Transverse colon (tissue), 4 donors: Measurements from ENCODE around the gene RELN. TPM values are rescaled to one million over a fixed set of nuclear protein-coding genes. Genes with fewer than 3 reads are reported as not detected.

Experiments used
- DNase-seq: peaks from one replicate; pipeline ENCODE4 v3.0.0-alpha.2; 2019
- H3K27ac ChIP-seq, 4 donors: fragments of 200-600 bp; sonication (generic); 2 replicates each; pipeline ENCODE4 v1.5.1; 2016 to 2018; ENCODE audit warnings: inconsistent platforms in 4 of 4
- H3K27me3 ChIP-seq: fragments of 200-600 bp; sonication (generic); 2 replicates; pipeline ENCODE4 v1.5.1; 2017; ENCODE audit warnings: inconsistent platforms
- H3K36me3 ChIP-seq, 4 donors: fragments of 200-600 bp; sonication (generic); 2 replicates each; pipeline ENCODE4 v1.5.1; 2017 to 2019; ENCODE audit warnings: inconsistent platforms in 4 of 4
- H3K4me1 ChIP-seq, 4 donors: fragments of 200-600 bp; sonication (generic); 2 replicates each; pipeline ENCODE4 v1.5.1; 2017 to 2020; ENCODE audit warnings: inconsistent platforms in 4 of 4
- H3K4me3 ChIP-seq, 4 donors: fragments of 200-600 bp; sonication (generic); 1 replicate in 1 of 4; 2 replicates in 3 of 4; pipeline versions ENCODE4 v1.5.1 to v1.6.1; 2017 to 2019; ENCODE audit warnings: inconsistent platforms in 4 of 4
- H3K9me3 ChIP-seq, 2 donors: fragments of 200-600 bp; sonication (generic); 2 replicates each; pipeline ENCODE4 v1.5.1; 2017 to 2019; ENCODE audit warnings: inconsistent platforms in 2 of 2
- CTCF ChIP-seq, 5 experiments: fragments of 200-600 bp in 3 of 5; fragments of 450-650 bp in 2 of 5; sonication (generic) in 3 of 5; IDR thresholded peaks; 1 replicate in 2 of 5; 2 replicates in 3 of 5; pipeline ENCODE4 v1.5.1; 2016 to 2017; ENCODE audit warnings: antibody characterized with exemption in 5 of 5, inconsistent platforms in 3 of 5, mild to moderate bottlenecking in 2 of 5, moderate library complexity in 1 of 5
- EP300 ChIP-seq: sonication (generic); formaldehyde crosslinking; IDR thresholded peaks from one replicate; pipeline ENCODE4 v1.6.1; 2017; ENCODE audit warnings: antibody characterized with exemption, low read depth
- POLR2A ChIP-seq: fragments of 450-650 bp; IDR thresholded peaks from one replicate; pipeline ENCODE4 v1.6.1; 2016; ENCODE audit warnings: antibody characterized with exemption, mild to moderate bottlenecking, moderate library complexity
- POLR2AphosphoS5 ChIP-seq, 3 donors: sonication (generic); formaldehyde crosslinking; IDR thresholded peaks; one replicate each; pipeline ENCODE4 v1.6.1; 2016; ENCODE audit warnings: antibody characterized with exemption in 3 of 3
- WGBS, 2 donors: methylation state at CpG; one replicate each; pipeline ENCODE4 v1.1.5; 2018; ENCODE audit warnings: low coverage in 1 of 2; 5-methylcytosine and 5-hydroxymethylcytosine counted together
- in situ Hi-C, 4 donors: fragments of 200-750 bp; cut with MboI; loops; one replicate each; pipeline versions ENCODE4 v1.15.0 to v1.15.1; 2017; ENCODE audit warnings: low sequenced_read_pairs in 3 of 4, low pct_ligation_motif_present in 1 of 4, low pct_unique_long_range_greater_than_20kb in 1 of 4
- intact Hi-C: fragments of 100-400 bp; cut with DNase I; formaldehyde crosslinking; loops from one replicate; pipeline ENCODE4 v1.15.1; 2023; ENCODE audit warnings: low total_unique reads
- total RNA-seq, 4 donors: library from RNA; depleted of rRNA; stranded (reverse); fragments of >200 nt; gene quantifications; one replicate each; pipeline ENCODE4 v1.1.0, GENCODE V29; 2016

RELN gene
- total RNA-seq, 4 donors from 2014 or later, result 1.00 to 2.7 (median 1.5) TPM; not detected in 1

GRCh38 chr7:103748680-103749079 lies 240.8 kb downstream of the RELN start:
- Histone ChIP-seq H3K36me3 (no peaks in the 10 kb centered on the region), H3K4me1 (no peaks in the 10 kb centered on the region), H3K27me3 (no peaks in the 10 kb centered on the region), H3K27ac (no peak overlapping the region), H3K4me3 (no peak overlapping the region), H3K9me3 (no peaks in the 10 kb centered on the region)
- in situ Hi-C loops, result no loop called here
- WGBS, 2 donors, result 51 to 55% methylated on average over 1 of the region's 1 CpG
- intact Hi-C loops, result no loop called here
- TF ChIP-seq POLR2A, result no peak
- TF ChIP-seq EP300, result no peak
- no peak for TF ChIP-seq POLR2AphosphoS5 (IDR thresholded peaks at IDR 0.05)
- no peak for TF ChIP-seq CTCF (IDR thresholded peaks at IDR 0.05)
- DNase-seq, result no peak

GRCh38 chr7:103735377-103735776 lies 254.1 kb downstream of the RELN start:
- no peaks in the 10 kb centered on the region for H3K9me3 ChIP-seq
- 38 to 58% methylated on average over 1 of the region's 1 CpG for WGBS, 2 donors
- no peak for DNase-seq
- no peak overlapping the region for H3K4me3 ChIP-seq
- in situ Hi-C loops, result no loop called here
- no peaks in the 10 kb centered on the region for H3K27me3 ChIP-seq
- H3K27ac ChIP-seq, result no peak overlapping the region
- TF ChIP-seq CTCF (IDR thresholded peaks at IDR 0.05) (no peak), POLR2AphosphoS5 (IDR thresholded peaks at IDR 0.05) (no peak), POLR2A (no peak), EP300 (no peak)
- intact Hi-C loops, result no loop called here
- no peaks in the 10 kb centered on the region for H3K4me1 ChIP-seq
- no peaks in the 10 kb centered on the region for H3K36me3 ChIP-seq

- 58 to 77% methylated on average over 2 of the region's 2 CpGs for WGBS, 2 donors
- Histone ChIP-seq H3K4me1 (no peaks in the 10 kb centered on the region), H3K27ac (no peak overlapping the region), H3K4me3 (no peak overlapping the region), H3K27me3 (no peaks in the 10 kb centered on the region), H3K9me3 (no peaks in the 10 kb centered on the region), H3K36me3 (no peaks in the 10 kb centered on the region)
- no peak for TF ChIP-seq EP300
- no peak for TF ChIP-seq CTCF (IDR thresholded peaks at IDR 0.05)
- no peak for TF ChIP-seq POLR2AphosphoS5 (IDR thresholded peaks at IDR 0.05)
- TF ChIP-seq POLR2A, result no peak
- DNase-seq, result no peak
- in situ Hi-C loops (no loop called here), intact Hi-C loops (no loop called here)
Observed at GRCh38 chr7:103731169-103731568, 258.3 kb downstream of the RELN start.

- Histone ChIP-seq H3K4me3 (no peak overlapping the region), H3K27ac (no peak overlapping the region), H3K27me3 (no peaks in the 10 kb centered on the region), H3K9me3 (no peaks in the 10 kb centered on the region), H3K4me1 (no peaks in the 10 kb centered on the region), H3K36me3 (no peaks in the 10 kb centered on the region)
- 82 to 85% methylated on average over 4 of the region's 4 CpGs for WGBS, 2 donors
- DNase-seq, result no peak
- intact Hi-C loops, result no loop called here
- in situ Hi-C loops, result no loop called here
- no peak for TF ChIP-seq EP300
- TF ChIP-seq POLR2A, result no peak
- TF ChIP-seq CTCF (IDR thresholded peaks at IDR 0.05), result no peak
- no peak for TF ChIP-seq POLR2AphosphoS5 (IDR thresholded peaks at IDR 0.05)
Observed at GRCh38 chr7:103729026-103729425, 260.4 kb downstream of the RELN start.
